ENCODE data around the gene AFAP1L1. TPM values are rescaled to one million over a fixed set of nuclear protein-coding genes. Genes with fewer than 3 reads are reported as not detected.

AFAP1L1 gene
- total RNA-seq, result 10 to 100 TPM; 48.8 to 99.8 (median 70.3) TPM

GRCh38 chr5:149271716-149272563 lies at the start of gene AFAP1L1:
Gene AFAP1L1, plus strand, starts transcription at chr5:149271859. Its CDS starts 110 bp downstream, at chr5:149271969.
- no peak for TF ChIP-seq CTCF (IDR thresholded peaks at IDR 0.05; ENCODE audit: low read depth)

- no peak for TF ChIP-seq CTCF (IDR thresholded peaks at IDR 0.05; ENCODE audit: low read depth)
Measured at GRCh38 chr5:149223081-149223848, 48.4 kb upstream of the AFAP1L1 start.

- no peak for TF ChIP-seq CTCF (IDR thresholded peaks at IDR 0.05; ENCODE audit: low read depth)
Measured at GRCh38 chr5:149224282-149224681, 47.4 kb upstream of the AFAP1L1 start.

- TF ChIP-seq CTCF (IDR thresholded peaks at IDR 0.05; ENCODE audit: low read depth), result no peak
Measured at GRCh38 chr5:149227168-149227826, 44.4 kb upstream of the AFAP1L1 start.

- no peak for TF ChIP-seq CTCF (IDR thresholded peaks at IDR 0.05; ENCODE audit: low read depth)
Measured at GRCh38 chr5:149228618-149229297, 42.9 kb upstream of the AFAP1L1 start.

- TF ChIP-seq CTCF (IDR thresholded peaks at IDR 0.05; ENCODE audit: low read depth), result no peak
Measured at GRCh38 chr5:149229298-149229937, 42.2 kb upstream of the AFAP1L1 start.

Measured in subcutaneous adipose tissue (tissue), 4 donors.